Erythroblast (primary cell): Measurements from ENCODE around the gene SPTBN1.

Experiments
- GATA1 ChIP-seq: IDR thresholded peaks from 2 replicates; pipeline ENCODE4 v1.6.1; 2011; ENCODE audit warnings: low read depth, mild to moderate bottlenecking, control low read depth, low read length, moderate library complexity
- POLR2A ChIP-seq: IDR thresholded peaks from 2 replicates; pipeline ENCODE4 v1.6.1; 2011; ENCODE audit warnings: mild to moderate bottlenecking, low read length

GRCh38 chr2:54513363-54513715 is 57.2 kb downstream of the SPTBN1 start:
- TF ChIP-seq POLR2A (no peak), GATA1 (no peak)
